ENCODE data around the gene PTPN4. TPM values are rescaled to one million over a fixed set of nuclear protein-coding genes. Genes with fewer than 3 reads are reported as not detected.

PTPN4 gene
- total RNA-seq, 1 experiment from 2014 or later, result 44.5 TPM

DNA sequence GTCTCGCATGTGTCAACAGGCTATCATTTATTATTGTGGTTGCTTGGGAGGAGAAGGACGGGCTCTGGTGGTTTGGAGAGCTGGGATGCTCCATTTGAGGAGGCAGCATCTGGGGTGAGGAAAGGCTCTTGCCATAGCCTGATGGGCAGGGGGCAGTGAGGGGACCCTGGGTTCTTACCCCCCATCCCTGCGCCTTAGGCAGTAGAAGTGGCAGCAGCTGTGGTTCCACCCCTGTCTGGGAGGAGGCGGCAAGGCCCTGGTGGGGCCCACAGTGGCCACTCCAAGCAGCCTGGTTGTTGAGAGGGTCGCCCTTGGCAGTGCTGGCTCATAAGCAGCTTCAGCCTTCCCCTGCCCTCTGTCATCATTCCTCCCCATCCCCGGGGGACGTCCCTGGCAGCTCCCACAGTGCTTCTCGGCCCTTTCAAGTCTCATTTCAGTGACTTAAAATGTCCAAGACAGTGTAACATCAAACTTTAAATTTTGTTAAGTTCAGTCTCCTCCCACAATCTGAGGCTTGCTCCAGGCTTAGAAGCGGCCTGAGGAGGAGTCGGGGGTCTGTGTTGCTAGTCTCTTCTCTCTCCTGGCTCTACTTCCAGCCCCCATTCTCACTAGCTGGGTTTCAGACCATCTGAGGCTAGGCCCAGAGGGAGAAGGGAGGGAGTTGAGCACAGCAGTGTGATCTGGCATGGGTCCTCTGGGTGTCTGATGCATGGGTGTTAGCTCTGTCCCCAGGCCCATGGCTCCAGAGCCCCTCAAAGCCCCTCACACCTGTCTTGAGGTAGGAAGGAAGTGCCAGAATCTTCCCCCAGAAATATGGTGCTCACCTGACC lies 34.9 kb upstream of the PTPN4 start:
- H3F3A ChIP-seq (ENCODE audit: low read length, unreplicated experiment), result no peaks in the 10 kb centered on the region
- CTCF ChIA-PET, result no interaction called here

DNA sequence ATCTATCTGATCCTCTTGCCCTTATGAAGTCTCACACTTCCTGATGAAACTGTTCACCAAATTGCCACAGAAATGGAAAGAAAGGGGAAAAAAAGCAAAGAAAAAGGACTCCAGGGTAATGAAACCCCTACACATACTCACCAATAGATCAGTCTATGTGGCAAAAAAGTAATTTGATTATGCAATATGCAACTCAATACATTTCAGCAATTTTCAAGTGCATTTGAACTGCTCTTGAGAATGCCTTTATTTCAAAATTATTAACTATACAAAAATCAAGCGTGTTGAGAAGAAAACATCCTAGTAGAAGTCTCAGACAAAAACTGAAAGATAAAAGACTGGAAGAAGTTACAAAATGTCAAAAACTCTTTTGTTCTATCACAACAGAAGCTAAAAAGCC lies 32.2 kb upstream of the PTPN4 start:
- H3K27ac ChIP-seq (ENCODE audit: low read length), result no peak overlapping the region
- no peak overlapping the region for H3K4me2 ChIP-seq (ENCODE audit: low read length)
- H3K9ac ChIP-seq (ENCODE audit: low read length), result no peak overlapping the region
- H3F3A ChIP-seq (ENCODE audit: low read length, unreplicated experiment), result no peaks in the 10 kb centered on the region
- H3K27me3 ChIP-seq (ENCODE audit: low read length), result no peaks in the 10 kb centered on the region
- ChIA-PET POLR2A (ENCODE audit: unreplicated experiment) (no interaction called here), CTCF (no interaction called here)
- no peaks in the 10 kb centered on the region for H3K36me3 ChIP-seq (ENCODE audit: low read depth, low read length)
- no peaks in the 10 kb centered on the region for H4K20me1 ChIP-seq (ENCODE audit: low read length)
- intact Hi-C loops (cut with micrococcal nuclease), result no loop called here
- TF ChIP-seq EZH2 (IDR thresholded peaks at IDR 0.05; ENCODE audit: low read length, unreplicated experiment), result no peak
- TF ChIP-seq EZH2phosphoT487 (IDR thresholded peaks at IDR 0.05; ENCODE audit: borderline replicate concordance, low read length), result no peak
- TF ChIP-seq, protein P1, sequence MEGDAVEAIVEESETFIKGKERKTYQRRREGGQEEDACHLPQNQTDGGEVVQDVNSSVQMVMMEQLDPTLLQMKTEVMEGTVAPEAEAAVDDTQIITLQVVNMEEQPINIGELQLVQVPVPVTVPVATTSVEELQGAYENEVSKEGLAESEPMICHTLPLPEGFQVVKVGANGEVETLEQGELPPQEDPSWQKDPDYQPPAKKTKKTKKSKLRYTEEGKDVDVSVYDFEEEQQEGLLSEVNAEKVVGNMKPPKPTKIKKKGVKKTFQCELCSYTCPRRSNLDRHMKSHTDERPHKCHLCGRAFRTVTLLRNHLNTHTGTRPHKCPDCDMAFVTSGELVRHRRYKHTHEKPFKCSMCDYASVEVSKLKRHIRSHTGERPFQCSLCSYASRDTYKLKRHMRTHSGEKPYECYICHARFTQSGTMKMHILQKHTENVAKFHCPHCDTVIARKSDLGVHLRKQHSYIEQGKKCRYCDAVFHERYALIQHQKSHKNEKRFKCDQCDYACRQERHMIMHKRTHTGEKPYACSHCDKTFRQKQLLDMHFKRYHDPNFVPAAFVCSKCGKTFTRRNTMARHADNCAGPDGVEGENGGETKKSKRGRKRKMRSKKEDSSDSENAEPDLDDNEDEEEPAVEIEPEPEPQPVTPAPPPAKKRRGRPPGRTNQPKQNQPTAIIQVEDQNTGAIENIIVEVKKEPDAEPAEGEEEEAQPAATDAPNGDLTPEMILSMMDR (conservative IDR thresholded peaks at IDR 0.05; ENCODE audit: low read depth, low read length), result no peak
- no peaks in the 10 kb centered on the region for H3K79me2 ChIP-seq (ENCODE audit: low read length)
- no peaks in the 10 kb centered on the region for H3K9me2 ChIP-seq (replicated peaks; ENCODE audit: low read length)
- no peak overlapping the region for H3K4me3 ChIP-seq (ENCODE audit: low read length)
- H3K9me3 ChIP-seq (ENCODE audit: low read length), result no peaks in the 10 kb centered on the region
- H2AFZ ChIP-seq (ENCODE audit: low read length), result no peak overlapping the region
- BruUV-seq (replicated peaks), result no TSS peak
- H3K4me1 ChIP-seq (ENCODE audit: insufficient read depth, low read length), result no peaks in the 10 kb centered on the region
- no peak for DNase-seq
- no peak for ATAC-seq

More for the DNA sequence above, 34.9 kb upstream of the PTPN4 start:
- Histone ChIP-seq H3K27me3 (ENCODE audit: low read length) (no peaks in the 10 kb centered on the region), H3K4me1 (ENCODE audit: insufficient read depth, low read length) (no peaks in the 10 kb centered on the region), H3K9me2 (replicated peaks; ENCODE audit: low read length) (no peaks in the 10 kb centered on the region), H3K79me2 (ENCODE audit: low read length) (no peaks in the 10 kb centered on the region), H3K9ac (ENCODE audit: low read length) (no peak overlapping the region), H3K4me2 (ENCODE audit: low read length) (no peak overlapping the region), H4K20me1 (ENCODE audit: low read length) (no peaks in the 10 kb centered on the region), H3K27ac (ENCODE audit: low read length) (no peak overlapping the region), H3K9me3 (ENCODE audit: low read length) (no peaks in the 10 kb centered on the region), H2AFZ (ENCODE audit: low read length) (no peak overlapping the region), H3K4me3 (ENCODE audit: low read length) (no peak overlapping the region), H3K36me3 (ENCODE audit: low read depth, low read length) (no peaks in the 10 kb centered on the region)
- POLR2A ChIA-PET (ENCODE audit: unreplicated experiment), result no interaction called here
- no TSS peak for BruUV-seq (replicated peaks)
- ATAC-seq (no peak), DNase-seq (no peak)
- TF ChIP-seq, protein P1 (conservative IDR thresholded peaks at IDR 0.05; ENCODE audit: low read depth, low read length), result no peak
- TF ChIP-seq EZH2 (IDR thresholded peaks at IDR 0.05; ENCODE audit: low read length, unreplicated experiment), result no peak
- no peak for TF ChIP-seq EZH2phosphoT487 (IDR thresholded peaks at IDR 0.05; ENCODE audit: borderline replicate concordance, low read length)
- intact Hi-C loops (cut with micrococcal nuclease), result no loop called here

DNA sequence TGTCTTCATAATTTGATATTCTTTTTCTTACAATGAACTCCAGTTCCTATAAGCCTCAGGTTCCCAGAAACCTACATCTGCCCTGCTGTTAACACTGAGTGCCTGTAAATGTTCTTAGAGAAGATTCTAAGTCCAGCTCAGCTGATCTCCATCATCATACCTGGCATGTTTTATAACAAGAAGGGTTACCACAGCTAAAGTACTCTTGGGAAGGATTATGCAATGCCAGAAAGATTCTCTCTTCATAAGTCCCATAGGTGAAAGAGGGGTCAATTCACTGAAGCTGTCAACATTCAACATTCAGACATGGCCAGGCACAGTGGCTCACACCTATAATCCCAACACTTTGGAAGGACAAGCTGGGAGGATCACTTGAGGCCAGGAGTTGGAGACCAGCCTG lies 31.3 kb upstream of the PTPN4 start:
- TF ChIP-seq EZH2 (IDR thresholded peaks at IDR 0.05; ENCODE audit: low read length, unreplicated experiment) (no peak), EZH2phosphoT487 (IDR thresholded peaks at IDR 0.05; ENCODE audit: borderline replicate concordance, low read length) (no peak)
- TF ChIP-seq, protein P1 (conservative IDR thresholded peaks at IDR 0.05; ENCODE audit: low read depth, low read length), result no peak
- ATAC-seq (no peak), DNase-seq (no peak)
- POLR2A ChIA-PET (ENCODE audit: unreplicated experiment), result no interaction called here
- H3K36me3 ChIP-seq (ENCODE audit: low read depth, low read length), result no peaks in the 10 kb centered on the region
- intact Hi-C loops (cut with micrococcal nuclease), result no loop called here
- BruUV-seq (replicated peaks), result no TSS peak
- H3K4me3 ChIP-seq (ENCODE audit: low read length), result no peak overlapping the region
- H3K9me2 ChIP-seq (replicated peaks; ENCODE audit: low read length), result no peaks in the 10 kb centered on the region
- H3K27me3 ChIP-seq (ENCODE audit: low read length), result no peaks in the 10 kb centered on the region
- no peaks in the 10 kb centered on the region for H3K79me2 ChIP-seq (ENCODE audit: low read length)
- H3K4me1 ChIP-seq (ENCODE audit: insufficient read depth, low read length), result no peaks in the 10 kb centered on the region
- no peak overlapping the region for H3K27ac ChIP-seq (ENCODE audit: low read length)
- no peak overlapping the region for H3K4me2 ChIP-seq (ENCODE audit: low read length)
- H4K20me1 ChIP-seq (ENCODE audit: low read length), result no peaks in the 10 kb centered on the region
- H3F3A ChIP-seq (ENCODE audit: low read length, unreplicated experiment), result no peaks in the 10 kb centered on the region
- no peaks in the 10 kb centered on the region for H3K9me3 ChIP-seq (ENCODE audit: low read length)
- CTCF ChIA-PET, result no interaction called here
- no peak overlapping the region for H2AFZ ChIP-seq (ENCODE audit: low read length)
- no peak overlapping the region for H3K9ac ChIP-seq (ENCODE audit: low read length)
